Pancreas (tissue), 10 donors: ENCODE measurements around the gene MX2. TPM values are rescaled to one million over a fixed set of nuclear protein-coding genes. Genes with fewer than 3 reads are reported as not detected.
A peak's percentile ranks its signal among the peaks of the same experiment; 100 is the strongest.
"Not testable (repeated sequence)": the region's sequence is repeated elsewhere in the genome, so short reads cannot be mapped to it uniquely, and the experiment has no call there.

Experiments
- ATAC-seq, 4 donors: fragments of 200-7000 bp; cut with Tn5 transposase; one replicate each; pipeline versions ENCODE4 v1.8.0 to v1.9.1; 2020; ENCODE audit warnings: mild to moderate bottlenecking in 4 of 4, moderate library complexity in 4 of 4
- DNase-seq, 6 donors: peaks; one replicate each; pipeline ENCODE4 v3.0.0-alpha.2; 2020
- FAIRE-seq: peaks from 2 replicates; lab custom pipeline; 2012; peaks lifted over from hg19 to GRCh38; lab: Jason Lieb, UNC
- H3K27ac ChIP-seq, 4 donors: fragments of 200-600 bp; sonication (generic); 1 replicate in 3 of 4; 2 replicates in 1 of 4; pipeline versions ENCODE4 v1.5.0 to v1.8.0; 2020
- H3K27me3 ChIP-seq, 4 donors: fragments of 200-600 bp; one replicate each; pipeline ENCODE4 v1.8.0; 2021
- H3K36me3 ChIP-seq, 3 donors: fragments of 200-600 bp; sonication (generic) in 1 of 3; one replicate each; pipeline versions ENCODE4 v1.5.0 to v1.8.0; 2020 to 2021
- H3K4me1 ChIP-seq, 3 donors: fragments of 200-600 bp; one replicate each; pipeline ENCODE4 v1.8.0; 2021
- H3K4me3 ChIP-seq, 4 donors: fragments of 200-600 bp; sonication (generic) in 2 of 4; one replicate each; pipeline versions ENCODE4 v1.5.0 to v1.8.0; 2020 to 2021
- H3K9me3 ChIP-seq, 4 donors: fragments of 200-600 bp; one replicate each; pipeline ENCODE4 v1.8.0; 2021
- CTCF ChIP-seq, 4 donors: fragments of 200-600 bp; sonication (generic) in 3 of 4; IDR thresholded peaks; one replicate each; pipeline versions ENCODE4 v1.5.0 to v1.8.0; 2021; ENCODE audit warnings: antibody characterized with exemption in 4 of 4
- WGBS, 2 donors: extraction: QIAGEN DNeasy Blood & Tissue Kit; methylation state at CpG; one replicate each; pipeline ENCODE4 v1.1.7; 2013; 5-methylcytosine and 5-hydroxymethylcytosine counted together
- intact Hi-C, 3 donors: fragments of 100-400 bp; cut with DNase I; formaldehyde crosslinking; loops; one replicate each; pipeline versions ENCODE4 v1.11.1 to v1.14.2; 2022
- polyA plus RNA-seq, 2 donors: library from polyadenylated mRNA; stranded (reverse); fragments of 200-250 nt; gene quantifications; one replicate each; pipeline ENCODE4 v1.2.3, GENCODE V29; 2013
- total RNA-seq, 6 donors: library from RNA; stranded (reverse); fragmentation: NEBNext Ultra II Directional in 4 of 6; extraction: Animal tissue kit (Norgen Biotek cat#: 25700) in 4 of 6; gene quantifications; one replicate each; pipeline versions ENCODE4 v1.2.1 to v1.2.4, GENCODE V29; 2021 to 2023
- donor health status: healthy with polysubstance abuse.
- donor health status: DM: no; HTN: no; CAD: no; lungs with moderate emphysema.
- donor health status: DM: no; HTN: no; CAD: no.
- donor health status: control.
- donor health status: control.
- donor health status: Bipolar disorder and iron deficiency.
- donor health status: DM: yes; HTN: yes; CAD: no.
- donor health status: DM: no; HTN: no; CAD: no.
- donor health status: DM: no; HTN: no; CAD: no.
- donor health status: DM: yes; HTN: yes; CAD: no.

MX2 gene, protein sequence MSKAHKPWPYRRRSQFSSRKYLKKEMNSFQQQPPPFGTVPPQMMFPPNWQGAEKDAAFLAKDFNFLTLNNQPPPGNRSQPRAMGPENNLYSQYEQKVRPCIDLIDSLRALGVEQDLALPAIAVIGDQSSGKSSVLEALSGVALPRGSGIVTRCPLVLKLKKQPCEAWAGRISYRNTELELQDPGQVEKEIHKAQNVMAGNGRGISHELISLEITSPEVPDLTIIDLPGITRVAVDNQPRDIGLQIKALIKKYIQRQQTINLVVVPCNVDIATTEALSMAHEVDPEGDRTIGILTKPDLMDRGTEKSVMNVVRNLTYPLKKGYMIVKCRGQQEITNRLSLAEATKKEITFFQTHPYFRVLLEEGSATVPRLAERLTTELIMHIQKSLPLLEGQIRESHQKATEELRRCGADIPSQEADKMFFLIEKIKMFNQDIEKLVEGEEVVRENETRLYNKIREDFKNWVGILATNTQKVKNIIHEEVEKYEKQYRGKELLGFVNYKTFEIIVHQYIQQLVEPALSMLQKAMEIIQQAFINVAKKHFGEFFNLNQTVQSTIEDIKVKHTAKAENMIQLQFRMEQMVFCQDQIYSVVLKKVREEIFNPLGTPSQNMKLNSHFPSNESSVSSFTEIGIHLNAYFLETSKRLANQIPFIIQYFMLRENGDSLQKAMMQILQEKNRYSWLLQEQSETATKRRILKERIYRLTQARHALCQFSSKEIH
- total RNA-seq (1 to 10 TPM; 2.0 to 5.4 (median 4.5) TPM), polyA plus RNA-seq (1 to 10 TPM; 3.2 to 3.3 TPM)

DNA sequence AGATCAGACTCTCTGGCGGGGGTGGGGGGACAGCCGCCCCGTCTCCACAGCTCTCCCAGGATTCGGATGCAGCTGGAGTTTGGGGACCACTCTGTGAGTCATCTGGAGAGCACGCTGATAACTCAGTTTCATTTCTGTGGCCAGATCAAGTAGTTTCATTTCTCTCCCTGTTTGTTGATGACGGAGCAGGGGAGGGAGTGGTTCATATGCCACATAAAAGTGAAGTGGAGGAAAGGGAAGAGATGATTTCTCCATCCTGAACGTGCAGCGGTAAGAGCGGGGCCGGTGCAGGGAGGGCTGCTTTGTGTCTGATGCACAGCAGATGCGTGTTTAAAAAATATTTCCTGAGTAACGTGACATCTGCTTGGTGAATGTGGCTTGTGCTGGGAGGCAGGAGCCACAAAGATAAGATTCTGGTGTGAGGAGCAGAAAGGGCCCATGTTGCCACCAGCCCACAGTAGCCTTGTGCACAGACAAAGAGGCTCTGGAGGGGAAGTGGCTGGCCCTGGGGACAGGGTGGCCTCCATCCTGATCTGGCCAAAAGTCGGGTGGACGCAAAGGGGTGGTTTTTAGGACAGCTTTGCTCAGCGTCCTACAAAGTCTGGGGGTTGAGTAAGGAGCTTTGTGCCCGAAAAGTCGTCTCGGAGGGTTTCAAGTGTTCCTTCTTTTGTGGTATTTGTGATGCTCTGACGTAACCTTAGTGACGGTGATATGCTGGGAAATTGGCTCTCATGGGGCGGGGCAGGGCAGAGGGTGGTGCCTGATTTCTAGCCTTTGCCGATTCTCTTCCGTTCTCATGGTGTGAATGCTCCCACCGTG is at the start of gene MX2:
TSS of gene MX2 (plus strand) at position 242 of the 819 bp plus-strand sequence. CDS start 14,880 bp downstream, outside the sequence.
- TF ChIP-seq CTCF (IDR thresholded peaks at IDR 0.05), result no peak
- H3K27me3 ChIP-seq, result no peaks in the 10 kb centered on the region
- intact Hi-C loops, result loop anchor here in 1 of 3 donors (10.0 kb wide), 1 partner anchor 93 kb away; no protein-coding TSS in a partner anchor
- H3K36me3 ChIP-seq, result no peaks in the 10 kb centered on the region
- peaks cover 0 to under 1% (median 0%) of the 10 kb centered on the region in 3 donors for H3K4me1 ChIP-seq
- FAIRE-seq (no peak), ATAC-seq (peak in 3 of 4 donors; percentile 23 to 68 (median 47)), DNase-seq (peak in 3 of 6 donors; percentile 38 to 55 (median 46))
- H3K4me3 ChIP-seq, result peak within 1 kb of the TSS in 1 of 4 donors; percentile 19
- H3K9me3 ChIP-seq, result no peaks in the 10 kb centered on the region
- peak within 1 kb of the TSS; percentile 17 to 65 (median 42) for H3K27ac ChIP-seq
- whole genome bisulfite sequencing, 2 donors, result 62 to 63% methylated on average over 24 of the region's 24 CpGs

GRCh38 chr21:41313285-41314164 is 48.3 kb upstream of the MX2 start:
- FAIRE-seq, H3K27me3 ChIP-seq, H3K27ac ChIP-seq, H3K9me3 ChIP-seq, intact Hi-C loops, ATAC-seq, DNase-seq, H3K36me3 ChIP-seq, H3K4me3 ChIP-seq: not testable (repeated sequence)
- peaks cover 0 to 12% (median 0%) of the 10 kb centered on the region in 3 donors for H3K4me1 ChIP-seq
- WGBS, 2 donors, result 96 to 98% methylated on average over 4 to 5 of the region's 8 CpGs

- ATAC-seq (no peak), DNase-seq (peak in 1 of 6 donors; percentile 51), FAIRE-seq (no peak)
- intact Hi-C loops, result no loop called here
- 85 to 86% methylated on average over 6 of the region's 6 CpGs for WGBS, 2 donors
- Histone ChIP-seq H3K27me3 (no peaks in the 10 kb centered on the region), H3K36me3 (no peaks in the 10 kb centered on the region), H3K9me3 (no peaks in the 10 kb centered on the region), H3K27ac (peak overlapping the region; percentile 88 to 97 (median 92)), H3K4me3 (peak overlapping the region in 2 of 4 donors; percentile 72 to 87), H3K4me1 (peaks cover 4 to 22% (median 7%) of the 10 kb centered on the region in 3 donors)
- no peak for TF ChIP-seq CTCF (IDR thresholded peaks at IDR 0.05)
These were observed 46.1 kb upstream of the MX2 start for GRCh38 chr21:41315726-41316125.

DNA sequence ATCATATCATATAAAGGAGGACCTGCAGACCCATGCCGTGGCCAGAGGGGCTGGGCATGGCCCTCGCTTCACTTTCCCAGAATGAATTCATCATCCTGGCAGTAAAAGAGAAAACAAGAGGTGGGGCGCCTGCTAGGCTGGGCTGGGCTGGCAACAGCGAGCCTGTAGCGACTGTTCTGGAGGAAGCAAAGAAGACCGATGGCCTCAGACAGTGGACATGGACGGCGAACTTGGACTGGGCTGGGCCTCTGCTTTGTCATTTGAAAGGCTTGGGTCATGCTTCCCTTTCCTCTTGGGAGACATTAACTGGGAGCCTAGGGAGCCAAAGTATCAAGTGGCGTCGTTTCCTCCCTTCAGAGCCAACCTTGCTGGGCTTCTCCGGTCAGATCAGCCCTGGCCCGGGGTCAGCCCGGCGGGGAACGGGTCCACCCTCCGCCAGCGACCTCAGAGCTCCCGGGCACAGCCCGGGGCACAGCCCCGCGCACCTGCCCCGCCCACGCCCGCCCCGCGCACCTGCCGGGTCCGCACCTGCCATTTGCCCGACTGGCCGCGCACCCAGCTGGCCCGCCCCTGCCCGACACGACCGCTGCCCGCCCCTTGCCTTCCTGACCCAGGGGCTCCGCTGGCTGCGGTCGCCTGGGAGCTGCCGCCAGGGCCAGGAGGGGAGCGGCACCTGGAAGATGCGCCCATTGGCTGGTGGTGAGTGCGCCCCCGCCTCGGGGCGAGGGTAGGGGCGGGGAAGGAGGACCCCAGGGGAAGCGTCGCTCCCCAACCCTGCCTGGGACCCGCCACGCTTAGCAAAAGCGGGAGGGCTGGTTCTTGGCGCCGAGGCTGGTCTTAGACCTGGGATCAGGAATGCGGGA is 45.4 kb upstream of the MX2 start, which contains the start of gene FAM3B:
TSS of gene FAM3B (plus strand) at position 602 of the 863 bp plus-strand sequence. CDS start at position 681, 79 bp downstream.
- WGBS, 2 donors, result 3 to 5% methylated on average over 49 to 55 of the region's 55 CpGs
- intact Hi-C loops, result no loop called here
- Histone ChIP-seq H3K9me3 (no peaks in the 10 kb centered on the region), H3K4me1 (peaks cover 11 to 28% (median 12%) of the 10 kb centered on the region in 3 donors), H3K36me3 (no peaks in the 10 kb centered on the region), H3K27ac (peak within 1 kb of the TSS; percentile 88 to 97 (median 92)), H3K27me3 (no peaks in the 10 kb centered on the region), H3K4me3 (peak within 1 kb of the TSS; percentile 42 to 87 (median 74))
- DNase-seq (peak; percentile 79 to 94 (median 86)), ATAC-seq (peak; percentile 91 to 93 (median 92)), FAIRE-seq (no peak)
- no peak for TF ChIP-seq CTCF (IDR thresholded peaks at IDR 0.05)
